C4-2B (cell line): ENCODE results near the gene LTBP1.

ENCODE experiments used
- CTCF ChIP-seq: fragments of 450-650 bp; conservative IDR thresholded peaks from 2 replicates; pipeline ENCODE4 v1.5.1; 2017; ENCODE audit warnings: mild to moderate bottlenecking
- ZFX ChIP-seq: fragments of 450-650 bp; IDR thresholded peaks from 2 replicates; pipeline ENCODE4 v1.6.1; 2017

GRCh38 chr2:33219850-33220275, 273.1 kb downstream of the LTBP1 start:
- TF ChIP-seq ZFX, result no peak
- TF ChIP-seq CTCF, result no peak
